HCT116 (cell line): ENCODE measurements around the gene RNF215. TPM values are rescaled to one million over a fixed set of nuclear protein-coding genes. Genes with fewer than 3 reads are reported as not detected.

Experiments
- ATAC-seq: fragments of 200-7000 bp; cut with Tn5 transposase; 2 replicates; pipeline ENCODE4 v1.9.1; 2020; ENCODE audit warnings: mild to moderate bottlenecking, moderate library complexity
- BruUV-seq: library from RNA; stranded (reverse); fragments of 400-500 nt; replicated peaks from 2 replicates; lab custom pipeline; 2021; lab: Mats Ljungman, UMichigan
- CTCF ChIA-PET: fragments of 300-600 bp; sonication (Branson Sonifier 250); formaldehyde crosslinking; loops from one replicate; lab custom pipeline; 2021; ENCODE audit warnings: antibody characterized with exemption; lab: Charles Lee
- POLR2A ChIA-PET: fragments of 300-600, 350-600 bp; sonication (Branson Sonifier 250); formaldehyde crosslinking; loops from one replicate; lab custom pipeline; 2021; ENCODE audit warnings: antibody characterized with exemption; lab: Charles Lee
- RAD21 ChIA-PET, 2 experiments: fragments of 300-600 bp; sonication (Branson Sonifier 250); formaldehyde crosslinking; loops; one replicate each; lab custom pipeline; 2023; ENCODE audit warnings: low total read pairs in 2 of 2; ENCODE audit not compliant: uncharacterized antibody in 2 of 2, unreplicated experiment in 2 of 2, low non-redundant PET in 1 of 2; lab: Charles Lee
- DNase-seq: peaks from one replicate; pipeline ENCODE4 v3.0.0-alpha.2; 2010; ENCODE audit warnings: low read depth, low spot score
- H2AFZ ChIP-seq: fragments of 200-600 bp; shearing (Covaris generic), sonication (generic); 2 replicates; pipeline ENCODE4 v1.6.1; 2017; ENCODE audit warnings: low read depth, mixed run types, mixed read lengths, antibody characterized with exemption, low read length; ENCODE audit not compliant: poor library complexity, severe bottlenecking
- H3K27ac ChIP-seq: 2 replicates; pipeline ENCODE4 v1.5.1; 2012; ENCODE audit warnings: low read depth, low read length
- H3K27me3 ChIP-seq: fragments of 200-600 bp; sonication (generic); 2 replicates; pipeline ENCODE4 v1.6.1; 2016; ENCODE audit warnings: mixed run types, low read length, mixed read lengths; ENCODE audit not compliant: insufficient read depth
- H3K36me3 ChIP-seq, 2 experiments: fragments of 200-500 bp in 1 of 2; fragments of 200-600 bp in 1 of 2; sonication (Bioruptor generic) in 1 of 2; sonication (generic) in 1 of 2; 2 replicates each; pipeline versions ENCODE4 v1.5.1 to v1.6.1; 2014 to 2016; ENCODE audit warnings: low read length in 2 of 2, inconsistent platforms in 1 of 2, mixed read lengths in 1 of 2, mixed run types in 1 of 2; ENCODE audit not compliant: insufficient read depth in 2 of 2, control insufficient read depth in 1 of 2
- H3K4me1 ChIP-seq, 2 experiments: fragments of 200-600 bp in 1 of 2; sonication (generic) in 1 of 2; 2 replicates each; pipeline versions ENCODE4 v1.5.1 to v1.6.1; 2012 to 2017; ENCODE audit warnings: low read length in 2 of 2, inconsistent platforms in 1 of 2, mild to moderate bottlenecking in 1 of 2, mixed read lengths in 1 of 2, mixed run types in 1 of 2, moderate library complexity in 1 of 2; ENCODE audit not compliant: insufficient read depth in 2 of 2, control insufficient read depth in 1 of 2
- H3K4me2 ChIP-seq: fragments of 200-600 bp; sonication (generic); 2 replicates; pipeline ENCODE4 v1.6.1; 2017; ENCODE audit warnings: mixed run types, low read length, mixed read lengths
- H3K4me3 ChIP-seq, 2 experiments: fragments of 200-600 bp in 1 of 2; sonication (generic) in 1 of 2; replicated peaks in 1 of 2; 2 replicates each; pipeline ENCODE4 v1.5.1; 2011 to 2016; ENCODE audit warnings: low read length in 2 of 2, control low read depth in 1 of 2, low read depth in 1 of 2, mild to moderate bottlenecking in 1 of 2, mixed read lengths in 1 of 2, mixed run types in 1 of 2
- H3K79me2 ChIP-seq: fragments of 200-600 bp; sonication (generic); 2 replicates; pipeline ENCODE4 v1.6.1; 2017; ENCODE audit warnings: mild to moderate bottlenecking, mixed run types, low read length, moderate library complexity, mixed read lengths; ENCODE audit not compliant: insufficient read depth
- H3K9ac ChIP-seq: fragments of 200-600 bp; sonication (generic); 2 replicates; pipeline ENCODE4 v1.6.1; 2016; ENCODE audit warnings: low read length, mixed read lengths
- H3K9me2 ChIP-seq: fragments of 200-600 bp; sonication (generic), shearing (Covaris generic); 2 replicates; pipeline ENCODE4 v1.6.1; 2017; ENCODE audit warnings: mixed run types, mild to moderate bottlenecking, moderate library complexity; ENCODE audit not compliant: insufficient read depth
- H3K9me3 ChIP-seq, 2 experiments: fragments of 200-500 bp in 1 of 2; fragments of 200-600 bp in 1 of 2; sonication (Bioruptor generic) in 1 of 2; sonication (generic) in 1 of 2; 2 replicates each; pipeline ENCODE4 v1.6.1; 2014 to 2017; ENCODE audit warnings: low read length in 2 of 2, mixed read lengths in 2 of 2, inconsistent platforms in 1 of 2, low read depth in 1 of 2, mild to moderate bottlenecking in 1 of 2, mixed run types in 1 of 2, moderate library complexity in 1 of 2; ENCODE audit not compliant: control insufficient read depth in 1 of 2, insufficient read depth in 1 of 2
- H4K20me1 ChIP-seq: fragments of 200-600 bp; sonication (generic), shearing (Covaris generic); 2 replicates; pipeline ENCODE4 v1.6.1; 2017; ENCODE audit warnings: mixed run types, mild to moderate bottlenecking, moderate library complexity; ENCODE audit not compliant: insufficient read depth
- EZH2phosphoT487 ChIP-seq: fragments of 200-600 bp; IDR thresholded peaks from 2 replicates; pipeline ENCODE4 v1.6.1; 2018; ENCODE audit warnings: antibody characterized with exemption, borderline replicate concordance
- MAX ChIP-seq: IDR thresholded peaks from 2 replicates; pipeline ENCODE4 v1.6.1; 2012
- POLR2A ChIP-seq: IDR thresholded peaks from 2 replicates; pipeline ENCODE4 v1.7.0; 2011; ENCODE audit warnings: borderline replicate concordance; ENCODE audit not compliant: insufficient read depth, insufficient read length; ENCODE audit errors: extremely low read depth
- POLR2AphosphoS5 ChIP-seq: IDR thresholded peaks from 2 replicates; pipeline ENCODE4 v1.6.1; 2011; ENCODE audit warnings: mild to moderate bottlenecking, low read depth, low read length, moderate library complexity
- RAD21 ChIP-seq: IDR thresholded peaks from 2 replicates; pipeline ENCODE4 v1.6.1; 2012; ENCODE audit warnings: low read depth, mild to moderate bottlenecking
- SIN3A ChIP-seq: IDR thresholded peaks from 2 replicates; pipeline ENCODE4 v1.6.1; 2012; ENCODE audit warnings: low read depth
- SRF ChIP-seq: IDR thresholded peaks from 2 replicates; pipeline ENCODE4 v1.6.1; 2012; ENCODE audit warnings: low read depth
- ZFX ChIP-seq: fragments of 450-650 bp; IDR thresholded peaks from 2 replicates; pipeline ENCODE4 v1.6.1; 2017
- intact Hi-C: fragments of 100-400 bp; cut with micrococcal nuclease; formaldehyde crosslinking; loops from 2 replicates; pipeline ENCODE4 v1.10.0; 2022
- total RNA-seq: library from RNA; stranded (reverse); gene quantifications from one replicate; pipeline ENCODE4 v1.2.1, GENCODE V29; 2021; ENCODE audit not compliant: unreplicated experiment
- TF ChIP-seq, protein P1 (sequence below): IDR thresholded peaks from 2 replicates; pipeline ENCODE4 v1.6.1; 2012
- TF ChIP-seq, protein P2 (sequence below): IDR thresholded peaks from 2 replicates; pipeline ENCODE4 v1.6.1; 2012; ENCODE audit warnings: low read depth

The RNF215 gene
- total RNA-seq, 1 experiment from 2014 or later = 20.2 TPM

- TF ChIP-seq RAD21 (peak; percentile 95), SRF (no peak), ZFX (peak; percentile 24; the same call in 1 of the 2 replicates), POLR2A (no peak), POLR2AphosphoS5 (no peak)
- TF ChIP-seq, protein P1, sequence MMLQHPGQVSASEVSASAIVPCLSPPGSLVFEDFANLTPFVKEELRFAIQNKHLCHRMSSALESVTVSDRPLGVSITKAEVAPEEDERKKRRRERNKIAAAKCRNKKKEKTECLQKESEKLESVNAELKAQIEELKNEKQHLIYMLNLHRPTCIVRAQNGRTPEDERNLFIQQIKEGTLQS = no peak
- TF ChIP-seq, protein P2, sequence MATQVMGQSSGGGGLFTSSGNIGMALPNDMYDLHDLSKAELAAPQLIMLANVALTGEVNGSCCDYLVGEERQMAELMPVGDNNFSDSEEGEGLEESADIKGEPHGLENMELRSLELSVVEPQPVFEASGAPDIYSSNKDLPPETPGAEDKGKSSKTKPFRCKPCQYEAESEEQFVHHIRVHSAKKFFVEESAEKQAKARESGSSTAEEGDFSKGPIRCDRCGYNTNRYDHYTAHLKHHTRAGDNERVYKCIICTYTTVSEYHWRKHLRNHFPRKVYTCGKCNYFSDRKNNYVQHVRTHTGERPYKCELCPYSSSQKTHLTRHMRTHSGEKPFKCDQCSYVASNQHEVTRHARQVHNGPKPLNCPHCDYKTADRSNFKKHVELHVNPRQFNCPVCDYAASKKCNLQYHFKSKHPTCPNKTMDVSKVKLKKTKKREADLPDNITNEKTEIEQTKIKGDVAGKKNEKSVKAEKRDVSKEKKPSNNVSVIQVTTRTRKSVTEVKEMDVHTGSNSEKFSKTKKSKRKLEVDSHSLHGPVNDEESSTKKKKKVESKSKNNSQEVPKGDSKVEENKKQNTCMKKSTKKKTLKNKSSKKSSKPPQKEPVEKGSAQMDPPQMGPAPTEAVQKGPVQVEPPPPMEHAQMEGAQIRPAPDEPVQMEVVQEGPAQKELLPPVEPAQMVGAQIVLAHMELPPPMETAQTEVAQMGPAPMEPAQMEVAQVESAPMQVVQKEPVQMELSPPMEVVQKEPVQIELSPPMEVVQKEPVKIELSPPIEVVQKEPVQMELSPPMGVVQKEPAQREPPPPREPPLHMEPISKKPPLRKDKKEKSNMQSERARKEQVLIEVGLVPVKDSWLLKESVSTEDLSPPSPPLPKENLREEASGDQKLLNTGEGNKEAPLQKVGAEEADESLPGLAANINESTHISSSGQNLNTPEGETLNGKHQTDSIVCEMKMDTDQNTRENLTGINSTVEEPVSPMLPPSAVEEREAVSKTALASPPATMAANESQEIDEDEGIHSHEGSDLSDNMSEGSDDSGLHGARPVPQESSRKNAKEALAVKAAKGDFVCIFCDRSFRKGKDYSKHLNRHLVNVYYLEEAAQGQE = no peak
These were observed 3.9 kb upstream of the RNF215 start (continued) for GRCh38 chr22:30390974-30391691.

DNA sequence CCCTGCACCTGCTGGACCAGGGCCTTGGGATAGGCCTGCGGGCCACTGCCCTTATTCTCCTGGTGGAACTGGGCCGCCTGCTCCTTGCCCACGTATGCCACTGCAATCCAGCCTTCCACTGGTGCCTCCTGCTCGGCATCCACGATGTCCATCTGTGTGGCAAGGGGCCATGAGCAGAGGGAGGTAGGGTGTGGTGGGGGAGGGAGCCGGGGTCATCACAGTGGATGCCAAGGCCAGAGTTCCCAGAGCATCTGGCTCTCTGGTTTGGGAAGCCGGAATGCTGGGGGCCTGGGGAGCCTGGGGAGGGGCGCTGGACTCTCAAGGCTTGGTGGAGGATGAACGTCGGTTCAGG, 627 bp downstream of the RNF215 start:
- RAD21 ChIA-PET = interaction anchor here (1.0 to 1.2 kb wide), 4 partner anchors 30 to 99 kb away, joined by 3 to 12 read pairs (median 4); partner anchors contain the start of genes CCDC157 (in 1 of the 2) and SF3A1 (in 1 of the 2)
- Histone ChIP-seq H3K4me2 (peak overlapping the region; percentile 84), H2AFZ (no peak overlapping the region), H3K9me3 (peaks cover 0 to 7% of the 10 kb centered on the region in 2 experiments; a peak in 2 of 4 replicates), H3K9ac (peak overlapping the region; percentile 65), H3K27ac (peak overlapping the region; percentile 69), H3K36me3 (0 out of 4 replicates have a peak, but pooled peaks cover 0 to 4% of the 10 kb centered on the region in 2 experiments), H3K4me1 (peaks cover 3 to 25% of the 10 kb centered on the region in 2 experiments; a peak in 3 of 4 replicates), H3K4me3 (peak overlapping the region; percentile 60 to 68), H4K20me1 (no peaks in the 10 kb centered on the region), H3K9me2 (no peaks in the 10 kb centered on the region), H3K79me2 (no peaks in the 10 kb centered on the region), H3K27me3 (no peaks in the 10 kb centered on the region)
- CTCF ChIA-PET = interaction anchor here (2.0 to 3.1 kb wide), 2 partner anchors 97 to 99 kb away, joined by 10 to 57 read pairs; partner anchors contain the start of gene CASTOR1
- DNase-seq = no peak
- POLR2A ChIA-PET = interaction anchor here (1.2 kb wide), 2 partner anchors 37 to 98 kb away, joined by 6 to 10 read pairs; no protein-coding TSS in a partner anchor
- peak; percentile 3 for ATAC-seq
- BruUV-seq = no TSS peak
- no peak for TF ChIP-seq SIN3A
- no peak for TF ChIP-seq MAX
- no peak for TF ChIP-seq RAD21
- TF ChIP-seq EZH2phosphoT487 = no peak
- intact Hi-C loops = loop anchor here (2.0 kb wide), 1 partner anchor 278 kb away; no protein-coding TSS in a partner anchor
